Smooth muscle cell of the brain vasculature (primary cell): Measurements from ENCODE around the gene SLC12A1.
A peak's percentile ranks its signal among the peaks of the same experiment; 100 is the strongest.

ENCODE experiments used
- DNase-seq: peaks from one replicate; pipeline ENCODE4 v3.0.0-alpha.2; 2012; ENCODE audit warnings: low read depth, low spot score

The SLC12A1 gene

DNA sequence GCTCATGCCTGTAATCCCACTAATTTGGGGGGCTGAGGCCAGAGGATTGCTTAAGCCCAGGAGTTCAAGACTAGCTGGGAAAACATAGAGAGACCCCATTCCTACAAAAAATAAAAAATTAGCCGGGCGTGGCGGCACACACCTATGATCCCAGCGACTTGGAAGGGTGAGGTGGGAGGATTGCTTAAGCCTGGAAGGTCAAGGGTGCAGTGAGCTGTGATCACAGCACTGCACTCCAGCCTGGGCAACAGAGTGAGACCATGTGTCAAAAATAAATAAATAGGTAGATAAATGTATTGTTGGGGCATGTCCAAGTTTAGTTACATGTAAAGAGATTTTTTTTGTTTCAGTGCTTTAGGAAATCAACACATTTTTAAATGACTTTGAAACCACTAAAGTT is 36.4 kb downstream of the SLC12A1 start:
- no peak for DNase-seq

GRCh38 chr15:48244921-48245320 is 38.8 kb downstream of the SLC12A1 start:
- no peak for DNase-seq

- DNase-seq: no peak
Observed at GRCh38 chr15:48248414-48248813, 42.3 kb downstream of the SLC12A1 start.

- peak; percentile 44 for DNase-seq
Observed at GRCh38 chr15:48250640-48251076, 44.6 kb downstream of the SLC12A1 start.

GRCh38 chr15:48253172-48253571 is 47.1 kb downstream of the SLC12A1 start:
- DNase-seq: no peak

GRCh38 chr15:48265135-48265534 is 59.0 kb downstream of the SLC12A1 start:
- DNase-seq: no peak

DNA sequence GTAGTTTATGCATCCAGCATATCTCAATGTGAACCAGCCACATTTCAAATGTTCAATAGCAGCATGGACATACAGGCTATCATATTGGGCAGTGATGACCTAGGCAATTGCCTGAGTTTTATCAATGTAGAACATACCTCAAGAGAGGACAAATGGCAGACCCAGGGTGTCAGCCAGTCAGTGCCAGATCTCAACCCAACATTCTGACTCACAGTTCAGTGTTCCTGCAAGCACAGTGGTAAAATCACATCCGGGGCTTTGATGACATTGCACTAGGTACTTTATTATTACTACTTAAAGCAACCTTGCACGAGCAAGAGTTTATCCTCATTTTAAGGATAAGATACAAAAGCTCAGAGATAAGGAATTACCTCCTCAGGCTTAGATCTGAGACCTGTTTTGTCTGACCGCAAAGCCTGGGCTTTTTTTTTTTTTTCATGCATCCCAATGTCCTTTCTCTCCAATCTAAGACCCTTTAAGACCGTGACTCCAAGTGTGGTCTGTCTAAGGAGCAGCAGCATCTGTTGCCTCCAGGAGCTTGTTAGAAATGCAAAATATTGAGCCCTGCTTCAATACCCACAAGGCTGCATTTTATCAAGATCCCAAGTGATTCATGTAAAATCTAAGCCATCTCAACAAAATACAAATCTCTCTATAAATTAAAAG is 60.1 kb downstream of the SLC12A1 start:
- DNase-seq: no peak

DNA sequence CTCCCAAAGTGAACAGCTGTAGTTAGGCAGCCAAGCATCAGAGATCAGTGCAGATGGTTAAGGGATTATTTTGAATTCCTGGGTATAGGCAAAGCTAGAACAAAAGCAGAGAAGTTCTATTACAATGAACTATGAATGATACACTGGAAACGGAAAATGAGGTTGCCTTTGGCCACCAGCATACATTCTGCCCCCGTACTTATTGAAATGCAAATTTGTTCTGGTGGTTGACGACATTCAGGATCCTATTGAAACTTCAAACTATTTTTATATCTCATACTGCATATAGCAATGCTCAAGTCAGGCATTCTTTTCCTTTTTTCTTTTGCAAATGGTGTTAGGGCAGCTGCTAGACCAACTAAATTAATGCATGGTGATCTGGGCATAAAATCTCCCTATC is 61.7 kb downstream of the SLC12A1 start:
- no peak for DNase-seq

- DNase-seq: no peak
Observed at GRCh38 chr15:48273049-48273448, 66.9 kb downstream of the SLC12A1 start.

GRCh38 chr15:48278666-48279065 is 72.6 kb downstream of the SLC12A1 start:
- DNase-seq: no peak

DNA sequence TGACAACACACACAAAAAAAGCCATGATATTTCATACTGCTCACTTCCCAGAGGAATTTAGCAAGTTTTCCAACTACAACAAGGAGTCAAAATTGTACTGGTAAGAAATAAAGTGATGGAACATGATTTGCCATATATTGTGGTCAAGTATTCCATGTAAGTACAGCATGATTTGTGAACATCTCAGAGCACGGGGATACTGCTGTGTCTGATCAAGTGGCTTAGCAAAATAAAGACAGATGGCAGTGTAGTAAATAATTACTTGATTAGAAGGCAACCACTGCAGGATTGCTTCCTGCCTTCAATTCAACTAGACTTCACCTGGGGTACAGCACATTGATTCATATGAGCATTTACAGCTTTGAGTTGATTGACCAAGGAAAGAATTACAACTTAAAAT is 73.5 kb downstream of the SLC12A1 start:
- DNase-seq: no peak

GRCh38 chr15:48281674-48282073 is 75.6 kb downstream of the SLC12A1 start:
- DNase-seq: no peak

- no peak for DNase-seq
Observed at GRCh38 chr15:48282216-48282615, 76.1 kb downstream of the SLC12A1 start.

- no peak for DNase-seq
Observed at GRCh38 chr15:48283396-48284145, 77.5 kb downstream of the SLC12A1 start.

DNA sequence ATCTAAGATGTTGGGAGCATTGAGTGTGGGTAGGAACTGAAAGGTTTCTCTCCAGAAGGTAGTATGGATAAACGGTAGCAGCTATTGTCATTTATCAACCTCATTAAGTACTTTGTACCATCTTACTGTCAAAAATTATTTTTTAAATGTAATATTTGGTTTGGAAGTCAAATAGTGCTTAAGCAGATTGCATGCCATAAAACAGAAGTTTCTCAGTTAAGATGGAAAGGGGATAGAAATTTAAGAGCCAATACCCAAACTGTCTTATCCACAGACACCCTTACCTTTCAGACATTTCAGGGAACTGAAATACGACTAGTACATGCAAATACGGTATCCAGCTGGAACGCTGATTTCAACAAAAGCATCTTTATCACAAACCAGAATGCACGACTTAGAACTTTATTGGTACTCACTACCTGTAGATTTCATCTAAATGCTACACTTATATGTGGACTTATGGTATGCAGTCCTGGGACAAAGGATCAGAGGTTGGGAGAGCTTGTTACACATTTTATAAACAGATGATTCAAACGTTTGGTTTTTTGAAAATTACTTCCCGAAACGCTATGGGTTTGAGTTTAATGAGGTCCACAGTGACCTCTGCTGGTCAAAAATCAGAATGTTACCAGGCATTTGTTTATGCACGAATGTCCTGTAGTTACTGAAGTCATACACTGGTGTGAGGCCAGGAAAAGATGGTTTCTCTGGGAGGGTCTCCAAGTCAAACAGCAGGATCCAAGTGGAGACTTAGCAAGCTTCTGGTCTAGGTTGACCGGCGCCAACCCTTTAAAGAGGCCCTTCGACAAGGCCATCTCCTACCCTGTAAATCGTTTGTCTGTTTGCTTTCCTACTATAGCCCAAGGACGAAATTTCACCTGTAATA is 79.5 kb downstream of the SLC12A1 start:
- DNase-seq: peak; percentile 77

- no peak for DNase-seq
Observed at GRCh38 chr15:48289628-48290027, 83.5 kb downstream of the SLC12A1 start.

GRCh38 chr15:48292458-48292857 is 86.4 kb downstream of the SLC12A1 start:
- no peak for DNase-seq

- no peak for DNase-seq
Observed at GRCh38 chr15:48297668-48298067, 91.6 kb downstream of the SLC12A1 start.

GRCh38 chr15:48298914-48299313 is 92.8 kb downstream of the SLC12A1 start:
- DNase-seq: no peak

DNA sequence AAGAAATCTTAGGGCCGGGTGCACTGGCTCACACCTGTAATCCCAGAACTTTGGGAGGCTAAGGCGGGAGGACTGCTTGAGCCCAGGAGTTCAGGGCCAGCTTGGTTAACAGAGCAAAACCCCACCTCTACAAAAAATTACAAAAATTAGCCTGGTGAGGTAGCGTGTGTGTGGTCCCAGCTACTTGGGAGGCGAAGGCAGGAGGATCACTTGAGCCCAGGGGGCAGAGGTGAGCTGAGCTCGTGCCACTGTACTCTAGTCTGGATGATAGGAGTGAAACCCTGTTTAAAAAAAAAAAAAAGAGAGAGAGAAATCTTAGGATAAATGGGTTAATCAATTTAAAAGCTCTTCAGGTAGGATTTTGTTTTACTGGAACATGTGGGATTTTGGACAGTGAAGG is 93.9 kb downstream of the SLC12A1 start:
- DNase-seq: no peak

GRCh38 chr15:48304398-48304797 is 98.3 kb downstream of the SLC12A1 start:
- DNase-seq: no peak

GRCh38 chr15:48306639-48307038 is 100.5 kb downstream of the SLC12A1 start:
- no peak for DNase-seq
